PC-3 (cell line): ENCODE results near the gene EVL. TPM values are rescaled to one million over a fixed set of nuclear protein-coding genes. Genes with fewer than 3 reads are reported as not detected.

ENCODE experiments used
- ATAC-seq: fragments of 200-7000 bp; cut with Tn5 transposase; 2 replicates; pipeline ENCODE4 v1.9.1; 2020; ENCODE audit warnings: mild to moderate bottlenecking, moderate library complexity
- BruUV-seq: library from RNA; stranded (reverse); fragments of 400-500 nt; replicated peaks from 2 replicates; lab custom pipeline; 2021; lab: Mats Ljungman, UMichigan
- CTCF ChIA-PET: fragments of 300-600 bp; sonication (Branson Sonifier 250); formaldehyde crosslinking; loops from one replicate; lab custom pipeline; 2022; ENCODE audit warnings: antibody characterized with exemption; lab: Charles Lee
- POLR2A ChIA-PET: fragments of 300-600 bp; sonication (Branson Sonifier 250); formaldehyde crosslinking; loops from one replicate; lab custom pipeline; 2022; ENCODE audit warnings: antibody characterized with exemption; ENCODE audit not compliant: unreplicated experiment; lab: Charles Lee
- DNase-seq: peaks from one replicate; pipeline ENCODE4 v3.0.0-alpha.2; 2015
- H2AFZ ChIP-seq: fragments of 300-600 bp; sonication (generic); 2 replicates; pipeline ENCODE4 v1.6.0; 2016; ENCODE audit warnings: antibody characterized with exemption, low read length
- H3F3A ChIP-seq: fragments of 300-600 bp; sonication (generic); one replicate; pipeline ENCODE4 v1.6.0; 2017; ENCODE audit warnings: antibody characterized with exemption, low read length, control low read depth, mild to moderate bottlenecking; ENCODE audit not compliant: unreplicated experiment
- H3K27ac ChIP-seq: fragments of 300-600 bp; sonication (generic); 2 replicates; pipeline ENCODE4 v1.5.1; 2016; ENCODE audit warnings: mild to moderate bottlenecking, low read length
- H3K27me3 ChIP-seq: fragments of 300-600 bp; sonication (generic); 2 replicates; pipeline ENCODE4 v1.6.1; 2016; ENCODE audit warnings: low read length, mixed read lengths
- H3K36me3 ChIP-seq: fragments of 300-600 bp; sonication (generic); 2 replicates; pipeline ENCODE4 v1.6.1; 2016; ENCODE audit warnings: low read depth, mixed run types, low read length, mixed read lengths
- H3K4me1 ChIP-seq: fragments of 300-600 bp; sonication (generic); 2 replicates; pipeline ENCODE4 v1.5.1; 2016; ENCODE audit warnings: low read length; ENCODE audit not compliant: insufficient read depth
- H3K4me2 ChIP-seq: fragments of 300-600 bp; sonication (generic); 2 replicates; pipeline ENCODE4 v1.6.0; 2016; ENCODE audit warnings: low read length
- H3K4me3 ChIP-seq: fragments of 300-600 bp; sonication (generic); 2 replicates; pipeline ENCODE4 v1.5.1; 2016; ENCODE audit warnings: mild to moderate bottlenecking, low read length, mixed read lengths
- H3K79me2 ChIP-seq: fragments of 300-600 bp; sonication (generic); 2 replicates; pipeline ENCODE4 v1.6.1; 2017; ENCODE audit warnings: low read length, mixed read lengths
- H3K9ac ChIP-seq: fragments of 300-600 bp; sonication (generic); 2 replicates; pipeline ENCODE4 v1.6.0; 2016; ENCODE audit warnings: mild to moderate bottlenecking, low read length
- H3K9me2 ChIP-seq: fragments of 300-600 bp; sonication (generic); replicated peaks from 2 replicates; pipeline ENCODE4 v1.6.1; 2016; ENCODE audit warnings: mixed run types, low read length, mixed read lengths
- H3K9me3 ChIP-seq: fragments of 300-600 bp; sonication (generic); 2 replicates; pipeline ENCODE4 v1.6.1; 2016; ENCODE audit warnings: low read length, mixed read lengths
- H4K20me1 ChIP-seq: fragments of 300-600 bp; sonication (generic); 2 replicates; pipeline ENCODE4 v1.6.1; 2016; ENCODE audit warnings: low read length, mixed read lengths
- CTCF ChIP-seq: fragments of 300-600 bp; sonication (generic); conservative IDR thresholded peaks from 2 replicates; pipeline ENCODE4 v1.5.1; 2017; ENCODE audit warnings: antibody characterized with exemption, low read depth, mild to moderate bottlenecking, low read length
- EZH2 ChIP-seq: fragments of 300-600 bp; sonication (generic); IDR thresholded peaks from one replicate; pipeline ENCODE4 v1.6.1; 2017; ENCODE audit warnings: antibody characterized with exemption, mild to moderate bottlenecking, low read length; ENCODE audit not compliant: unreplicated experiment
- EZH2phosphoT487 ChIP-seq: fragments of 300-600 bp; sonication (generic); IDR thresholded peaks from 2 replicates; pipeline ENCODE4 v1.6.1; 2018; ENCODE audit warnings: mild to moderate bottlenecking, antibody characterized with exemption, low read length, borderline replicate concordance
- intact Hi-C: fragments of 100-400 bp; cut with micrococcal nuclease; formaldehyde crosslinking; loops from 2 replicates; pipeline ENCODE4 v1.9.0; 2023
- total RNA-seq: library from RNA; depleted of rRNA; stranded (reverse); fragments of >200 nt; gene quantifications from 2 replicates; pipeline ENCODE4 v1.2.3, GENCODE V29; 2014

Gene EVL
- total RNA-seq, 1 experiment from 2014 or later: 26.5 TPM

- intact Hi-C loops: loop anchor here (1.0 kb wide), 1 partner anchor 33 kb away; no protein-coding TSS in a partner anchor
- H3K9me2 ChIP-seq: no peaks in the 10 kb centered on the region
- ATAC-seq: no peak
- CTCF ChIA-PET: no interaction called here
- no peak overlapping the region for H3K4me3 ChIP-seq
- no TSS peak for BruUV-seq
- no peaks in the 10 kb centered on the region for H3K27me3 ChIP-seq
- no peak for TF ChIP-seq EZH2phosphoT487
- TF ChIP-seq CTCF: no peak
- no peak for TF ChIP-seq EZH2
- no peaks in the 10 kb centered on the region for H3F3A ChIP-seq
- POLR2A ChIA-PET: no interaction called here
- H3K27ac ChIP-seq: no peak overlapping the region
- no peaks in the 10 kb centered on the region for H3K9me3 ChIP-seq
- H3K9ac ChIP-seq: no peak overlapping the region
- peaks cover 15% of the 10 kb centered on the region for H3K4me1 ChIP-seq
- DNase-seq: no peak
- H3K4me2 ChIP-seq: no peak overlapping the region
- H4K20me1 ChIP-seq: no peaks in the 10 kb centered on the region
- no peaks in the 10 kb centered on the region for H3K36me3 ChIP-seq
- no peak overlapping the region for H2AFZ ChIP-seq
- H3K79me2 ChIP-seq: no peaks in the 10 kb centered on the region
Measured at GRCh38 chr14:100075681-100076080, 10.5 kb downstream of the EVL start.

- Histone ChIP-seq H3K9me3 (no peaks in the 10 kb centered on the region), H3K4me1 (peaks cover 15% of the 10 kb centered on the region), H3K9ac (no peak overlapping the region), H2AFZ (no peak overlapping the region), H4K20me1 (no peaks in the 10 kb centered on the region), H3F3A (no peaks in the 10 kb centered on the region), H3K36me3 (no peaks in the 10 kb centered on the region), H3K4me3 (no peak overlapping the region), H3K27me3 (no peaks in the 10 kb centered on the region), H3K4me2 (no peak overlapping the region), H3K9me2 (no peaks in the 10 kb centered on the region), H3K27ac (no peak overlapping the region), H3K79me2 (no peaks in the 10 kb centered on the region)
- ChIA-PET POLR2A (no interaction called here), CTCF (no interaction called here)
- peak; percentile 34 for DNase-seq
- peak; percentile 61 for ATAC-seq
- intact Hi-C loops: loop anchor here (1.0 kb wide), 1 partner anchor 32 kb away; no protein-coding TSS in a partner anchor
- BruUV-seq: no TSS peak
- TF ChIP-seq CTCF (peak; percentile 40; the same call in 1 of the 2 replicates), EZH2phosphoT487 (no peak), EZH2 (no peak)
Measured at GRCh38 chr14:100076133-100076532, 10.9 kb downstream of the EVL start.

GRCh38 chr14:100076606-100077005 is 11.4 kb downstream of the EVL start:
- TF ChIP-seq CTCF: no peak
- TF ChIP-seq EZH2: no peak
- TF ChIP-seq EZH2phosphoT487: no peak
- H3K4me3 ChIP-seq: no peak overlapping the region
- no peaks in the 10 kb centered on the region for H3K79me2 ChIP-seq
- H3K9ac ChIP-seq: no peak overlapping the region
- BruUV-seq: no TSS peak
- H2AFZ ChIP-seq: no peak overlapping the region
- intact Hi-C loops: loop anchor here (1.0 kb wide), 1 partner anchor 32 kb away; no protein-coding TSS in a partner anchor
- ChIA-PET POLR2A (no interaction called here), CTCF (no interaction called here)
- ATAC-seq (no peak), DNase-seq (peak; percentile 35)
- H3K9me3 ChIP-seq: no peaks in the 10 kb centered on the region
- H3K9me2 ChIP-seq: no peaks in the 10 kb centered on the region
- no peaks in the 10 kb centered on the region for H3F3A ChIP-seq
- H3K27me3 ChIP-seq: no peaks in the 10 kb centered on the region
- no peaks in the 10 kb centered on the region for H3K36me3 ChIP-seq
- H3K4me1 ChIP-seq: peaks cover 15% of the 10 kb centered on the region
- no peak overlapping the region for H3K4me2 ChIP-seq
- H3K27ac ChIP-seq: no peak overlapping the region
- H4K20me1 ChIP-seq: no peaks in the 10 kb centered on the region
